Heart right ventricle (tissue), 16 donors: Measurements from ENCODE around the gene S100A14. TPM values are rescaled to one million over a fixed set of nuclear protein-coding genes. Genes with fewer than 3 reads are reported as not detected.

ENCODE experiments used
- ATAC-seq, 8 donors: fragments of 200-7000 bp; cut with Tn5 transposase; one replicate each; pipeline ENCODE4 v1.9.1; 2020; ENCODE audit warnings: mild to moderate bottlenecking in 8 of 8, moderate library complexity in 8 of 8, moderate number of reproducible peaks in 1 of 8
- DNase-seq, 2 donors: peaks; one replicate each; pipeline ENCODE4 v3.0.0-alpha.2; 2020
- H3K27ac ChIP-seq, 10 donors: fragments of 200-600 bp; sonication (generic) in 2 of 10; one replicate each; pipeline versions ENCODE4 v1.5.0 to v1.8.0; 2020 to 2022; ENCODE audit warnings: mild to moderate bottlenecking in 3 of 10
- H3K27me3 ChIP-seq, 7 donors: fragments of 200-600 bp; one replicate each; pipeline ENCODE4 v1.8.0; 2021 to 2022; ENCODE audit warnings: mild to moderate bottlenecking in 2 of 7
- H3K36me3 ChIP-seq, 9 donors: fragments of 200-600 bp; sonication (generic) in 1 of 9; one replicate each; pipeline versions ENCODE4 v1.5.0 to v1.8.0; 2020 to 2022; ENCODE audit warnings: mild to moderate bottlenecking in 2 of 9
- H3K4me1 ChIP-seq, 9 donors: fragments of 200-600 bp; sonication (generic) in 1 of 9; one replicate each; pipeline versions ENCODE4 v1.5.0 to v1.8.0; 2020 to 2022; ENCODE audit warnings: mild to moderate bottlenecking in 4 of 9
- H3K4me3 ChIP-seq, 10 donors: fragments of 200-600 bp; sonication (generic) in 2 of 10; one replicate each; pipeline versions ENCODE4 v1.5.0 to v1.8.0; 2020 to 2022; ENCODE audit warnings: mild to moderate bottlenecking in 7 of 10, moderate library complexity in 2 of 10
- H3K9me3 ChIP-seq, 11 donors: fragments of 200-600 bp in 10 of 11; sonication (generic) in 2 of 11; one replicate each; pipeline versions ENCODE4 v1.5.0 to v1.8.0; 2013 to 2022; ENCODE audit warnings: mild to moderate bottlenecking in 2 of 11, control low read depth in 1 of 11, moderate library complexity in 1 of 11
- CTCF ChIP-seq, 9 donors: fragments of 200-600 bp; sonication (generic) in 2 of 9; IDR thresholded peaks; one replicate each; pipeline versions ENCODE4 v1.5.0 to v1.8.0; 2021 to 2022; ENCODE audit warnings: antibody characterized with exemption in 9 of 9, mild to moderate bottlenecking in 5 of 9, moderate library complexity in 1 of 9
- WGBS, 2 donors: extraction: QIAGEN DNeasy Blood & Tissue Kit; methylation state at CpG; one replicate each; pipeline ENCODE4 v1.1.7; 2013; ENCODE audit warnings: inconsistent platforms in 1 of 2; 5-methylcytosine and 5-hydroxymethylcytosine counted together
- intact Hi-C, 10 donors: fragments of 100-400 bp; cut with DNase I; formaldehyde crosslinking; loops; one replicate each; pipeline versions ENCODE4 v1.11.1 to v1.14.2; 2022
- polyA plus RNA-seq, 2 donors: library from polyadenylated mRNA; stranded (reverse); fragments of 200-250 nt; gene quantifications; one replicate each; pipeline ENCODE4 v1.2.3, GENCODE V29; 2013
- total RNA-seq, 10 donors: library from RNA; stranded (reverse); fragmentation: NEBNext Ultra II Directional in 3 of 10; extraction: Animal tissue kit (Norgen Biotek cat#: 25700) in 3 of 10; gene quantifications; one replicate each; pipeline versions ENCODE4 v1.2.1 to v1.2.4, GENCODE V29; 2021 to 2023
- donor health status: Arrhythmogenic right ventricular cardiomyopathy.
- donor health status: ischemic (EF 13 %, LVEDD 7.1; RV severe dilation, severe dysfunction).
- donor health status: healthy with polysubstance abuse.
- donor health status: DM: no; HTN: yes; CAD: no.
- donor health status: DM: no; HTN: no; CAD: no.
- donor health status: ischemic (EF 25% LVEDD 6.9; RV normal size, moderate dysfunction).
- donor health status: ischemic (EF 25% LVEDD 5.7; RV mildly dilated, moderate dysfunction).
- donor health status: healthy.
- donor health status: DM: yes; HTN: yes; CAD: no.
- donor health status: Ischemic cardiomyopathy.
- donor health status: ischemic (EF 35%, LVEDD 5.7; RV mildly dilated, moderate dysfunction).
- donor health status: nonischemic (EF 11% LVEDD 7.7; RV severe dilation, severe dysfunction).
- donor health status: DM: yes; HTN: yes; CAD: no.
- donor health status: PGD.
- donor health status: ischemic (EF 29% LVEDD 5.4; RV normal size, mild dysfunction).
- donor health status: nonischemic (EF 23%, LVEDD 6.1; RV moderate dilation, normal function).

Gene S100A14
- total and polyA plus RNA-seq, 12 donors = 0.80 to 7.3 (median 4.1) TPM

GRCh38 chr1:153566414-153567371, 49.4 kb downstream of the S100A14 start:
- DNase-seq (peak; percentile 90 to 92), ATAC-seq (peak; percentile 85 to 96 (median 94))
- intact Hi-C loops = loop anchor here in 9 of 10 donors (1.0 to 10.0 kb wide), 7 partner anchors 21 to 214 kb away; partner anchors contain the start of genes S100A9 (in 3 of the 9), S100A4 (in 1 of the 9) and S100A6 (in 1 of the 9)
- peak overlapping the region; percentile 51 to 96 (median 85) for H3K27ac ChIP-seq
- H3K9me3 ChIP-seq = no peaks in the 10 kb centered on the region
- TF ChIP-seq CTCF (IDR thresholded peaks at IDR 0.05) = no peak
- H3K4me3 ChIP-seq = peak overlapping the region in 1 of 10 donors; percentile 12
- peaks cover 26 to 44% (median 36%) of the 10 kb centered on the region in 9 donors for H3K4me1 ChIP-seq
- WGBS, 2 donors = 48 to 64% methylated on average over 16 of the region's 16 CpGs
- no peaks in the 10 kb centered on the region for H3K27me3 ChIP-seq
- H3K36me3 ChIP-seq = no peaks in the 10 kb centered on the region

- Histone ChIP-seq H3K27ac (peak within 1 kb of the TSS; percentile 51 to 96 (median 85)), H3K36me3 (no peaks in the 10 kb centered on the region), H3K9me3 (no peaks in the 10 kb centered on the region), H3K4me1 (peaks cover 26 to 42% (median 36%) of the 10 kb centered on the region in 9 donors), H3K27me3 (no peaks in the 10 kb centered on the region), H3K4me3 (peak within 1 kb of the TSS in 1 of 10 donors; percentile 12)
- DNase-seq (no peak), ATAC-seq (peak; percentile 1 to 50 (median 30))
- intact Hi-C loops = loop anchor here in 9 of 10 donors (1.0 to 10.0 kb wide), 7 partner anchors 20 to 213 kb away; partner anchors contain the start of genes S100A9 (in 3 of the 9), S100A4 (in 1 of the 9) and S100A6 (in 1 of the 9)
- WGBS, 2 donors = 62 to 64% methylated on average over 8 of the region's 8 CpGs
- TF ChIP-seq CTCF (IDR thresholded peaks at IDR 0.05) = no peak
These were observed 50.4 kb downstream of the S100A14 start, which contains the start of gene S100A2 for GRCh38 chr1:153565529-153566374. S100A2 (minus strand) TSS chr1:153565844; CDS start chr1:153563877, 1,967 bp downstream.

Other genes with a start within 250 kb of the S100A14 start
- gene S100A12, start 240.7 kb downstream of the S100A14 start, total RNA-seq = 10 to 100 TPM in 1 of 10 donors, 1 to 10 TPM in 6, under 1 TPM in 2, not detected in 1; 0.49 to 12.9 (median 1.9) TPM
- gene S100A12, start 240.7 kb downstream of the S100A14 start, polyA plus RNA-seq = 1 to 10 TPM; 4.6 to 6.2 TPM
- 100 to 1,000 TPM in 1 of 10 donors, 10 to 100 TPM in 7, 1 to 10 TPM in 2; 6.2 to 105 (median 24.5) TPM for gene S100A8, start 225.3 kb downstream of the S100A14 start, total RNA-seq
- gene S100A8, start 225.3 kb downstream of the S100A14 start, polyA plus RNA-seq = 10 to 100 TPM; 73.6 to 79.2 TPM
- gene S100A7A, start 199.8 kb downstream of the S100A14 start, total RNA-seq = not detected
- gene S100A7A, start 199.8 kb downstream of the S100A14 start, polyA plus RNA-seq = not detected
- gene S100A7, start 155.7 kb downstream of the S100A14 start, total RNA-seq = not detected
- gene S100A7, start 155.7 kb downstream of the S100A14 start, polyA plus RNA-seq = under 1 TPM in 1 of 2 donors, not detected in 1; 0.20 TPM
- 100 to 1,000 TPM; 237 to 385 (median 294) TPM for gene S100A6, start 80.3 kb downstream of the S100A14 start, total RNA-seq
- 1,000 to 10,000 TPM in 1 of 2 donors, 100 to 1,000 TPM in 1; 630 to 2,261 TPM for gene S100A6, start 80.3 kb downstream of the S100A14 start, polyA plus RNA-seq
- gene S100A5, start 75.4 kb downstream of the S100A14 start, total RNA-seq = not detected
- not detected for gene S100A5, start 75.4 kb downstream of the S100A14 start, polyA plus RNA-seq
- gene S100A4, start 70.5 kb downstream of the S100A14 start, total RNA-seq = 100 to 1,000 TPM in 2 of 10 donors, 10 to 100 TPM in 8; 29.4 to 166 (median 68.1) TPM
- gene S100A4, start 70.5 kb downstream of the S100A14 start, polyA plus RNA-seq = 100 to 1,000 TPM; 196 to 755 TPM
- gene S100A3, start 67.1 kb downstream of the S100A14 start, total RNA-seq = 1 to 10 TPM in 3 of 10 donors, under 1 TPM in 1, not detected in 6; 0.30 to 2.9 (median 1.9) TPM
- 1 to 10 TPM; 2.4 to 6.3 TPM for gene S100A3, start 67.1 kb downstream of the S100A14 start, polyA plus RNA-seq
- 1 to 10 TPM in 9 of 10 donors, not detected in 1; 1.2 to 4.5 (median 3.1) TPM for gene S100A2, start 50.5 kb downstream of the S100A14 start, total RNA-seq
- 1 to 10 TPM; 2.2 to 7.4 TPM for gene S100A2, start 50.5 kb downstream of the S100A14 start, polyA plus RNA-seq
- 10 to 100 TPM; 28.8 to 68.2 (median 40.2) TPM for gene S100A16, start 3.2 kb downstream of the S100A14 start, total RNA-seq
- 100 to 1,000 TPM in 1 of 2 donors, 10 to 100 TPM in 1; 98.6 to 176 TPM for gene S100A16, start 3.2 kb downstream of the S100A14 start, polyA plus RNA-seq
- gene S100A13, start 11.2 kb upstream of the S100A14 start, total RNA-seq = 100 to 1,000 TPM; 101 to 150 (median 125) TPM
- 100 to 1,000 TPM; 173 to 335 TPM for gene S100A13, start 11.2 kb upstream of the S100A14 start, polyA plus RNA-seq
- gene S100A1, start 12.1 kb upstream of the S100A14 start, total RNA-seq = 1,000 to 10,000 TPM; 1,287 to 3,035 (median 2,343) TPM
- 1,000 to 10,000 TPM in 1 of 2 donors, 100 to 1,000 TPM in 1; 685 to 2,765 TPM for gene S100A1, start 12.1 kb upstream of the S100A14 start, polyA plus RNA-seq
- gene CHTOP, start 17.7 kb upstream of the S100A14 start, total RNA-seq = 10 to 100 TPM; 67.4 to 95.5 (median 77.8) TPM
- 10 to 100 TPM; 61.6 to 76.2 TPM for gene CHTOP, start 17.7 kb upstream of the S100A14 start, polyA plus RNA-seq
- gene SNAPIN, start 42.4 kb upstream of the S100A14 start, total RNA-seq = 10 to 100 TPM; 56.7 to 83.3 (median 73.4) TPM
- 10 to 100 TPM; 38.6 to 54.4 TPM for gene SNAPIN, start 42.4 kb upstream of the S100A14 start, polyA plus RNA-seq
- 10 to 100 TPM; 61.1 to 87.3 (median 70.8) TPM for gene ILF2, start 54.7 kb upstream of the S100A14 start, total RNA-seq
- 100 to 1,000 TPM in 1 of 2 donors, 10 to 100 TPM in 1; 17.3 to 114 TPM for gene ILF2, start 54.7 kb upstream of the S100A14 start, polyA plus RNA-seq
- gene NPR1, start 62.4 kb upstream of the S100A14 start, total RNA-seq = 10 to 100 TPM in 6 of 10 donors, 1 to 10 TPM in 4; 8.0 to 24.3 (median 10.4) TPM
- gene NPR1, start 62.4 kb upstream of the S100A14 start, polyA plus RNA-seq = 10 to 100 TPM; 24.3 to 29.0 TPM
- 10 to 100 TPM; 25.4 to 32.8 (median 31.1) TPM for gene INTS3, start 111.7 kb upstream of the S100A14 start, total RNA-seq
- gene INTS3, start 111.7 kb upstream of the S100A14 start, polyA plus RNA-seq = 10 to 100 TPM; 30.8 to 46.1 TPM
- 10 to 100 TPM in 2 of 10 donors, 1 to 10 TPM in 8; 5.9 to 16.0 (median 8.9) TPM for gene SLC27A3, start 159.1 kb upstream of the S100A14 start, total RNA-seq
- 10 to 100 TPM; 26.7 to 43.8 TPM for gene SLC27A3, start 159.1 kb upstream of the S100A14 start, polyA plus RNA-seq